IPS-18c (cell line): Measurements from ENCODE around the gene CDC37.
"Not testable (repeated sequence)": the region's sequence is repeated elsewhere in the genome, so short reads cannot be mapped to it uniquely, and the experiment has no call there.

Source experiments
- H3K4me3 ChIP-seq: 2 replicates; pipeline ENCODE4 v1.7.0; 2013; ENCODE audit warnings: low read depth, mild to moderate bottlenecking, low read length, moderate library complexity; ENCODE audit not compliant: insufficient read depth
- H3K9me3 ChIP-seq: one replicate; pipeline ENCODE4 v1.6.1; 2013; ENCODE audit warnings: mild to moderate bottlenecking, low read length, moderate library complexity; ENCODE audit not compliant: control insufficient read depth, insufficient read depth

The CDC37 gene

DNA sequence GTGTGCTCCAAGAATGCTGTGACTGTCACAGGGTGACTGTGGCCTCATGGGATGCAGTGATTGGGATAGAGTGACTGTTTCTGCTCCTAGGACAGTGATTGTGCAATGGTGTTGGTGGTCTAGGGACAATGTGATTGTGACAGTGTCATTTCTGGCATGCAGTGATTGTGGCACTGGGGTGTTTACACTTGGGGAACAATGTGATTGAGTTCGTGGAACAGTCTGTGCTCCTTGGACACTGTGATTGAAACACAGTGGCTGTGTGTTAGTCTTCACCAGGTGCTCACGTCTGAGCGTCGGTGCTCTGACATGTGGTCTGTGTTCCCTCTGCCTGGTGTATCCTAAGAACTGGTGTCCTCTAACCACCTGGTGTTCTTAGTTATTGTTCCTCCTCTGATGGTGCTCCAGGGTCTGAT lies 18.7 kb upstream of the CDC37 start:
- no peak overlapping the region for H3K4me3 ChIP-seq
- H3K9me3 ChIP-seq = no peaks in the 10 kb centered on the region

GRCh38 chr19:10421240-10422045 lies 18.1 kb upstream of the CDC37 start:
- H3K4me3 ChIP-seq = peak overlapping the region; percentile 60; the same call in 1 of the 2 replicates
- no peaks in the 10 kb centered on the region for H3K9me3 ChIP-seq

DNA sequence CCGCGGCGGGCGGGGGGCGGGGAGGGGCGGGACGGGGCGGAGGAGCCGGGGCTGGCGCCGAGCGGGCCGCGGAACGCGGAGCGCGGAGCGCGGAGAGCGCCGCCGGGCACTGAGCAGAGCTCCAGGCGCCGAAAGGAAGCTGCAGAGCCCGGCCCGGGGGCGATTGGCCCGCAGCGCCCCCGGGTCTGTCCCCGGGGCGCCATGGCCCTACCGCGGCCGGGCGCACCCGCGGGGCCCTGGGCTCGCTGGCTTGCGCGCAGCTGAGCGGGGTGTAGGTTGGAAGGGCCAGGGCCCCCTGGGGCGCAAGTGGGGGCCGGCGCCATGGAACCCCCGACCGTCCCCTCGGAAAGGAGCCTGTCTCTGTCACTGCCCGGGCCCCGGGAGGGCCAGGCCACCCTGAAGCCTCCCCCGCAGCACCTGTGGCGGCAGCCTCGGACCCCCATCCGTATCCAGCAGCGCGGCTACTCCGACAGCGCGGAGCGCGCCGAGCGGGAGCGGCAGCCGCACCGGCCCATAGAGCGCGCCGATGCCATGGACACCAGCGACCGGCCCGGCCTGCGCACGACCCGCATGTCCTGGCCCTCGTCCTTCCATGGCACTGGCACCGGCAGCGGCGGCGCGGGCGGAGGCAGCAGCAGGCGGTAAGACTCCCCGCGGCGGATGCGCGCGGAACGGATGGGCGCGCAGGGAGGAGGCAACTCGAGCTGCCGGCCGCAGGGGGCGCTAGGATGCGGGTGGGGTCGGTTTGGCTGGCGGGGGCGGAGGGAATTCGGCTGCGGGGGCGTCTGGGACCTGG lies 17.3 kb upstream of the CDC37 start, which contains the start of gene PDE4A:
PDE4A (plus strand) TSS at position 95 of the 796 bp plus-strand sequence; CDS start at position 322, 227 bp downstream.
- peak within 1 kb of the TSS; percentile 60 for H3K4me3 ChIP-seq
- no peaks in the 10 kb centered on the region for H3K9me3 ChIP-seq

DNA sequence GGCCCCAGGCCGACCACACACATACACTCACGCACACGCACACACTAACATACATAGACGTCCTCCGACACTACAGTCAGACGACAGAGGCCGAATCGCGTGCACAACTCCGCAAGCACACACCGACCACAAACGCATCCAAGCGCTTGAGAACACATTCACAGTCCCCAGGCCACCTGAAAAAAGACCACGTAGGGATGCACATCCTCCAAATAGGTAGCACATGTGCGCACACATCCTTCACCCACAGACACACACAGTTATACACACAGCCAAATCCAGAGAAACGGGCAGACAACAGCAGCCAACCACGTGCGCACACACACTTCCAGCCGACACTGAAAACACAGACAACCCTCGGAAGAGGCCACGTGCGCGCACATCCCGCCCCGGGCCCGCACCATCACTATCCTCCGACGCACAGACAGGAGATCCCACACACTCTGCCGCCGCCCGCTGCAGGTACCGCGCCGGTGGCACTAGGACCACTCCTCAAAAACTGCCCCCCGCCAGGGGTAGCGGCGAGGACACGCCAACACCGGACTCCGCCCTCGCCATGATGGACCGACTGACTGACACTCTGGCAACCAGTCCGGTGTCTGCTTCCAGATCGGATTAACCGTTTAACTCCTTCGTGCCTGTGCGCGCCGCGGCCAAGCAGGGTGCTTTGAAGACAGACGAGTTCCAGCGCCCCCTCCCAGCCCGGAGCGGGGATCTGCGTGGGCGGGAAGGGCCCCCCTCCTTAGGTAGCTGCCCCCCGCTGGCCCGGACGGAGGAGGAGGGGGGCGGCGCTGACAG lies 16.5 kb upstream of the CDC37 start:
- Histone ChIP-seq H3K4me3 (peak overlapping the region; percentile 42), H3K9me3 (no peaks in the 10 kb centered on the region)

- peak overlapping the region; percentile 42 for H3K4me3 ChIP-seq
- no peaks in the 10 kb centered on the region for H3K9me3 ChIP-seq
These were observed 15.9 kb upstream of the CDC37 start for GRCh38 chr19:10419200-10419645.

GRCh38 chr19:10418485-10419199 lies 15.3 kb upstream of the CDC37 start:
- Histone ChIP-seq H3K9me3 (no peaks in the 10 kb centered on the region), H3K4me3 (peak overlapping the region; percentile 42)

DNA sequence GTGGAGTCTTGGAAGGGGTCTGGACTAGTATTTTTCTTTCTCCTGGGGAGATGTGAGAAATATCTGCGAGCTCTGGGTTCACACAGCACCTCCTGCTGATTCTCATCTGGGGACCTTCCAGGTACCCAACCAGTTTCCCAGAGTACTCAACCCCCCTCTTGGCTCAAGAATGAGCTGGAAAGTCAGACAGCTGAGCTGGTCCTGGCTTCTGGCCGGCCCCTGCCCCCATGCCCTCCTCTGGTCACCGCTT lies 14.8 kb upstream of the CDC37 start:
- no peaks in the 10 kb centered on the region for H3K9me3 ChIP-seq
- H3K4me3 ChIP-seq = peak overlapping the region; percentile 16

- Histone ChIP-seq H3K4me3 (peak overlapping the region; percentile 16), H3K9me3 (no peaks in the 10 kb centered on the region)
These were observed 14.3 kb upstream of the CDC37 start for GRCh38 chr19:10417541-10418234.

DNA sequence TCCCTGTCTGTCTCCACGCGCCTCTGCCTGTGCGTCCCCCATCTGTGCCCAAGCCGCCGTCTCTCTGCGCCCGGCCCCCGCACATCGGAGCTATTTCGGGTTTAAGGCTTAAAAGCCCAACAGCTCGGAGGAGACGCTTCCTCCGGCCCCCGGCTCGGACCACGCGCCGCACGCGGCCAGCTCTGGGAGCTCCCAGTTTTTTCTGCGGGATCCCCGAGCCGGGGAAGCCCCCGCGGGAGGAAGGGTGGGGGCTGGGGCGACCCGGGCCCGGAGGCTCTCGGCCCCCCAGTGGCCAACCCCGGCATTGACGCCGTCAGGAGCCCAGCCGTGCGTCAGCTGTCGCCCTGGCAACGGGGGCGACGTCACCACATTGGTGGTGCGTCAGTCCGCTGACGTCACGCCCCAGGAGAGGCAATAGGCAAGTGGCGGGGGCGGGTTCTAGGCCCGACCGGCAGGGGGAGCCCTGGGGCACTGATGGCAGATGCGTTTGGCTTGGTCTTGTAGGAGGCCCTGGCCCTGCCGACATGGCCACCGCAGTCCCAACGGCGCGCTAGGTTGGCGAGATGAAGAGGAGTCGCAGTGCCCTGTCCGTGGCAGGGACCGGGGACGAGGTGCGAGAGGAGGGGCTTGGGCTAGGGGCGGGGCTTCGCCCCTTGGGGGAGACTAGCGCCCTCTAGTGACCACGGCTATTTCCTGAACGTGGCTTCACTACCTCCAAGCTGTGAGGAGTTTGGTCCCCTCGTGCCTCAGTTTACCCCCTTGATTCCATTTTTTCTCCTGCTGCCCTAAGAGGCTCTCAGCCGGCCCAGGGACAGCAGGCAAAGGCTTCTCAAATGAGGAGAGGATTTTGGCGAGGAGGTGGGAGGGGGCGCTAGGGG lies 13.3 kb upstream of the CDC37 start:
- Histone ChIP-seq H3K9me3 (no peaks in the 10 kb centered on the region), H3K4me3 (peak overlapping the region; percentile 71)

GRCh38 chr19:10416083-10416379 lies 12.7 kb upstream of the CDC37 start:
- Histone ChIP-seq H3K4me3 (peak overlapping the region; percentile 71), H3K9me3 (peaks cover 2% of the 10 kb centered on the region)

- H3K4me3 ChIP-seq = no peak overlapping the region
- peaks cover 2% of the 10 kb centered on the region for H3K9me3 ChIP-seq
These were observed 9.1 kb upstream of the CDC37 start for GRCh38 chr19:10412257-10412977.

DNA sequence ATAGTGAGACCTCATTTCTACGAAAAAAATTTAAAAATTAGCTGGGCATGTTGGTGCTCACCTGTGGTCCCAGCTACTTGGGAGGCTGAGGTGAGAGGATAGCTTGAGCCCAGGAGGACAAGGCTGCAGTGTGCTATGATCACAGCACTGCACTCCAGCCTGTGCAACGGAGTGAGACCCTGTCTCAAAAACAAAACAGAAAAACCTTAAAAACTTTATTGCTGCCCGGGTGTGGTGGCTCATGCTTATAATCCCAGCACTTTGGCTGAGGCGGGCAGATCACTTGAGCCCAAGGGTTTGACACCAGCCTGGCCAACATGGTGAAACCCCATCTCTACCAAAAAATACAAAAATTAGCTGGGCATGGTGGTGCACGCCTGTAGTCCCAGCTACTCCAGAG lies 7.9 kb upstream of the CDC37 start:
- not testable (repeated sequence) for H3K9me3 ChIP-seq, H3K4me3 ChIP-seq

DNA sequence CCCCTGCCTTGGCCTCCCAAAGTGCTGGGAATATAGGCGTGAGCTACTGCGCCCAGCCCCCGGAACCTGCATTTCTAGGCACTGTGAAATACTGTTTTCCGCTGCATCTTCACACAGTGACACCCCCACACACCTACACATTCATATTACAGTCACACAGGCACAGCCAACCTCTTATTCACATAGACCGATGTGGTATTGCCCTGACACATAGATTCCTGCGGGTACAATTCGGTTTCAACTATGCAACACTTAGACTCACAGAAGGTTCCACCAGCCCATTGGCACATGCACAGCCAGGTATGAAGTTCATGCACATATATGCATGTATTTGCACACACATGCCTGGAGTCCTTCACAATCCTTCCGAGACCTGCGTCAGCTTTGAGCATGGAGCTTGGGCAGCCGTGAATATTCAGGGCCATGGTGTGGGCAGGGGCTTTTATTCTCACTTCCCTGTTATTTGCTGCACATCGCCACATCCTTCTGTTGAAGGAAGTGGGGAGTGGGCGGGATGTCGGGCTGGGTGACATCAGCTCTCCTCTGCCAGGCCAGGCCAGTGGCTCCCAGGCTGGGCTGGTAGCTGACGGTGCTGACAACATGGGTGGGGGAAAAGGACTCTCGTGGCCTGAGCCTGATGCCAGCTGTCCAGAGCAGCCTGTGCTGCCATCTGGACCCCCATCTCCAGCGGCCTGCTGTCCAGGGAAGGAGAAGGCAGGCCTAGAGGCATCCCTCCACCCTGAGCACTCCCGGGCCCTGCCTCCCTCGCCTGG lies 5.4 kb upstream of the CDC37 start:
- Histone ChIP-seq H3K4me3 (no peak overlapping the region), H3K9me3 (peaks cover 4% of the 10 kb centered on the region)

- Histone ChIP-seq H3K9me3 (peaks cover 4% of the 10 kb centered on the region), H3K4me3 (no peak overlapping the region)
These were observed 3.8 kb upstream of the CDC37 start for GRCh38 chr19:10407096-10407495.

DNA sequence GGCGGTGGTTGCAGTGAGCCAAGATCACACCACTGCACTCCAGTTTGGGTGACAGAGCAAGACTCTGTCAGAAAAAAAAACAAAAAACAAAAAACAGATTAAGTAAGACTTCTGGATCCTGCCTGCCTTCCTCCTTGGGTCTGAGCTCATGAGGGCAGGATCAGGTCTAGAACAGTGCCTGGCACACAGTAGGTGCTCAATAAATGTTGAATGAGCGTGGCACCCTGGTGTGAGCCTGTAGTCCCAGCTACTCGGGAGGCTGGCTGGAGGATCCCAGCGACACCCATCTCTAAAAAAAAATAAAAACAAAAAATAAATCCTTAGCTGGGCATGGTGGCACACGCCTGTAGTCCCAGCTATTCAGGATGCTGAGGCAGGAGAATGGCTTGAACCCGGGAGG lies 2.8 kb upstream of the CDC37 start:
- peaks cover 4% of the 10 kb centered on the region for H3K9me3 ChIP-seq
- H3K4me3 ChIP-seq = no peak overlapping the region
